ENCODE data around the gene MAP3K14. TPM values are rescaled to one million over a fixed set of nuclear protein-coding genes. Genes with fewer than 3 reads are reported as not detected.

Gene MAP3K14
- total RNA-seq, 1 experiment from 2014 or later: 3.0 TPM

DNA sequence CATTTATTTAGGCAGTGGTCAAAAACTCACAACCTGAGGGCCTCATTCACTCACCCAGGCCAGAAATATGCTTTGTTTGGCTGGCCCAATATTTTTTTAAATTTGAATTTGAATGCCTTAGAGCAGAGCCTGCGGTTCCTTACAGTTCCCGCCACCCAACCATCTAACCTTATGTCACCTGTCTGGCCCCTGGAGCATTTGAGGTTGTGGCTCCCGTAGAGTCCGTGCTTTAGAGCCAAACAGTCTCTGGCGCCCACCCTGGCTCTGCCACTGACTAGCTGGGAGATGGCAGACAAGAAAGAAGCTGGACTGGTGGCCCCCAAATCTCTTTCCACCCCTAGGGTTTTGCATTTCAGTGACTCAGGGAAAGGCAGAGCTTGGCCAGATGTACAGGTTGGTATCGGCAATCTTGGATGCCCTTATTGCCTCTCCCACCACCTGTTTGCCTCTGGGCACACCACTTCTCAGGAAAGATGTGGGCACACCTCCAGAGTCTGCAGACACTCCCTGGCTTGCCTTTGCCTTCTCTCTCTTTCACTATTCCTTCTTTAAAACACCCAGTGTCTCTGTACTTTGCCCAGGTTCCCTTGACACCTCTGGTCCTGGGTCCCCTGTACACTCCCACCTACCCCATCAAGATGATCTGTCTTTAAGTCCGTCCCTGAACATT lies 1.9 kb upstream of the MAP3K14 start:
- H3K27me3 ChIP-seq (replicated peaks; ENCODE audit: insufficient read depth, low read depth, low read length, poor library complexity): no peaks in the 10 kb centered on the region
- no peak for TF ChIP-seq EZH2 (IDR thresholded peaks at IDR 0.05; ENCODE audit: borderline replicate concordance, low read depth, low read length, poor library complexity, severe bottlenecking)
- TF ChIP-seq, protein P1, sequence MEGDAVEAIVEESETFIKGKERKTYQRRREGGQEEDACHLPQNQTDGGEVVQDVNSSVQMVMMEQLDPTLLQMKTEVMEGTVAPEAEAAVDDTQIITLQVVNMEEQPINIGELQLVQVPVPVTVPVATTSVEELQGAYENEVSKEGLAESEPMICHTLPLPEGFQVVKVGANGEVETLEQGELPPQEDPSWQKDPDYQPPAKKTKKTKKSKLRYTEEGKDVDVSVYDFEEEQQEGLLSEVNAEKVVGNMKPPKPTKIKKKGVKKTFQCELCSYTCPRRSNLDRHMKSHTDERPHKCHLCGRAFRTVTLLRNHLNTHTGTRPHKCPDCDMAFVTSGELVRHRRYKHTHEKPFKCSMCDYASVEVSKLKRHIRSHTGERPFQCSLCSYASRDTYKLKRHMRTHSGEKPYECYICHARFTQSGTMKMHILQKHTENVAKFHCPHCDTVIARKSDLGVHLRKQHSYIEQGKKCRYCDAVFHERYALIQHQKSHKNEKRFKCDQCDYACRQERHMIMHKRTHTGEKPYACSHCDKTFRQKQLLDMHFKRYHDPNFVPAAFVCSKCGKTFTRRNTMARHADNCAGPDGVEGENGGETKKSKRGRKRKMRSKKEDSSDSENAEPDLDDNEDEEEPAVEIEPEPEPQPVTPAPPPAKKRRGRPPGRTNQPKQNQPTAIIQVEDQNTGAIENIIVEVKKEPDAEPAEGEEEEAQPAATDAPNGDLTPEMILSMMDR (conservative IDR thresholded peaks at IDR 0.05; ENCODE audit: low read depth, low read length): no peak
- H3K9me3 ChIP-seq (ENCODE audit: low read depth, low read length, poor library complexity, severe bottlenecking): no peaks in the 10 kb centered on the region
- ChIA-PET CTCF (no interaction called here), POLR2A (ENCODE audit: low non-redundant PET) (no interaction called here)
- DNase-seq (ENCODE audit: low spot score): no peak
- intact Hi-C loops (cut with micrococcal nuclease; ENCODE audit: unreplicated experiment): loop anchor here (10.0 kb wide), 1 partner anchor 56 kb away; no protein-coding TSS in a partner anchor
- H3K27ac ChIP-seq (ENCODE audit: low read depth, low read length, poor library complexity, severe bottlenecking): no peak overlapping the region
- no peaks in the 10 kb centered on the region for H3K36me3 ChIP-seq (ENCODE audit: insufficient read depth, low read length, poor library complexity, severe bottlenecking)
- no TSS peak for BruUV-seq (replicated peaks)
- H3K4me1 ChIP-seq (ENCODE audit: insufficient read depth, low read length, poor library complexity, severe bottlenecking): peaks cover 16% of the 10 kb centered on the region
- H3K4me3 ChIP-seq (ENCODE audit: low read depth, low read length, poor library complexity, severe bottlenecking): no peak overlapping the region

DNA sequence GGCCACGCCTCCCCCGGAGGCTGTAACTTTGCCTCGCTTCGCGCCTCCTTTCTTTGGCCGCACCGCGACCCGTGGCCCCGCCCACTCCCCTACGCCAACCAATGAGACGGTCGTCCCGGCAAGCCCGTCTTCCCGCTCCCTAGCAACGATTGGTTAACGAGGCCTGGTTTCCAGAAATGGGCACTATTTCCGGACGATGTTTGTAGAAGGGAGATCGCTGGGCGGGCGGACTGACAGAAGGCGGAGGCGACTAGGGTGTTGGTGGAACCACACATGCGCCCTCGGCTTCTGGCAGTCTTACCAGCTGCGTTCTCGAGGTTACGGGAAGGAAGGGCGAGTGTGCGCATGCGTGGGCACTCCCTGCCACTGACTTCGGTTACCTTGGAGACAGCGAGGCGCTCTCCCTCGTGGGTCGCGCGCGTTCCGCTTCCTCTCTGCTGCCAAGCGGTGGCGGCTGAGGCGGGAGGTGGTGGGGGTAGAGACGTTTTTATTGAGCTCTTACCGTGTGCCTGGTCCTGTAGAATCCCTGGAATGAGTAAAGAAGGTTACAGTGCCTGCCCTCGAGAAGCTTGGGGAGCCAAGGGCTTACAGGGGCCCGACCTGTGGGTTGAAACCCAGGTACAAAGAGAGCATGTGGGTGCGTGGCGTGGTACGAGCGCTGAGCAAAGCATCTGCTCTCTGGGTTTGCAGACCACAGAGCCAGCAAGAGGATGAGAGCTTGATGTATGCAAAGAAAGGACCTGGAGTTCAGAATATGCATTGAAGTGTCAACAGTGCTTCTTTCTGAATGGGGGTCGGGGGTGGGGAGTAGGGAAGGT lies 500 bp upstream of the MAP3K14 start:
- BruUV-seq (replicated peaks): no TSS peak
- peaks cover 16% of the 10 kb centered on the region for H3K4me1 ChIP-seq (ENCODE audit: insufficient read depth, low read length, poor library complexity, severe bottlenecking)
- peak overlapping the region; percentile 80 for H3K27ac ChIP-seq (ENCODE audit: low read depth, low read length, poor library complexity, severe bottlenecking)
- H3K4me3 ChIP-seq (ENCODE audit: low read depth, low read length, poor library complexity, severe bottlenecking): peak overlapping the region; percentile 67
- peak; percentile 98 for DNase-seq (ENCODE audit: low spot score)
- H3K9me3 ChIP-seq (ENCODE audit: low read depth, low read length, poor library complexity, severe bottlenecking): no peaks in the 10 kb centered on the region
- H3K27me3 ChIP-seq (replicated peaks; ENCODE audit: insufficient read depth, low read depth, low read length, poor library complexity): no peaks in the 10 kb centered on the region
- CTCF ChIA-PET: interaction anchor here (0.6 to 1.4 kb wide), 2 partner anchors 24 to 97 kb away, joined by 3 read pairs; no protein-coding TSS in a partner anchor
- no peak for TF ChIP-seq EZH2 (IDR thresholded peaks at IDR 0.05; ENCODE audit: borderline replicate concordance, low read depth, low read length, poor library complexity, severe bottlenecking)
- TF ChIP-seq, protein P1 (conservative IDR thresholded peaks at IDR 0.05; ENCODE audit: low read depth, low read length): no peak
- no peaks in the 10 kb centered on the region for H3K36me3 ChIP-seq (ENCODE audit: insufficient read depth, low read length, poor library complexity, severe bottlenecking)
- POLR2A ChIA-PET (ENCODE audit: low non-redundant PET): no interaction called here
- intact Hi-C loops (cut with micrococcal nuclease; ENCODE audit: unreplicated experiment): loop anchor here (10.0 kb wide), 1 partner anchor 57 kb away; no protein-coding TSS in a partner anchor

DNA sequence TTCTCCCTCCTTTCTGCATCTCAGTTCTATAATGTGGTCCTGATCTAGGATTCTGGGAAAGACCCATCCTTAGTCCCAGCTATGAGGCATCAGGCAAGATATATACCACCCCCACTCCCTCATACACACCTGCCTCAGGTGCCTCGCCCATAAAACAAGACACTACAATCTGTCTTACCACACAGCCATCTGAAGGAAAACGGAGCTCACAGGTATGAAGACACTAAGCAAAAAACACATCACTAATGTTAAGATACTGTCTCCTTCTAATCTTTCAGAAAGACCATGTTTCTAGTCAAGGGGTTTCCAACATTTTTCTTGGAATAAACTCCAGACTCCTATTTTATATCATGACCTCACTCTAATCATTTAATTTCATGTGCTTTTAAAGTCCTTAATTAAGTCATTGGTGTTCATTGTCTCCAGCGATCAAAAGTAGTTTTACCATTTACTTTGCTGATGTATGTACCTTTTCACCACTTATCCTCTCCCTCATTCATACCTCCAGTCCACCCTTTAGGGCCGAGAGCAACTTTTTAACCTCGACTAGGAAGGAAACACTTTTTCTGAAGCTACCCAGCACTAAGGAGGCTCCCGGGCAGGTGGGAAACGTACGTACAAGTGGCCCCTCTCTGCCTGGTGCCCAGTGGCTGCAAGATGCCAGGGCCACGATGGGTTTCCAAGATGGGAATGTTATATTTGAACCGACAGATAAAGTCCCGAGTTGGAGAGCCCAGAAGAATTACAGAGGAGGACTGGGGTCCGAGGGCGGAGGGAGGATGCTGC lies 979 bp downstream of the MAP3K14 start:
- H3K4me1 ChIP-seq (ENCODE audit: insufficient read depth, low read length, poor library complexity, severe bottlenecking): peaks cover 12% of the 10 kb centered on the region
- intact Hi-C loops (cut with micrococcal nuclease; ENCODE audit: unreplicated experiment): loop anchor here (10.0 kb wide), 1 partner anchor 59 kb away; no protein-coding TSS in a partner anchor
- peak overlapping the region; percentile 79 for H3K27ac ChIP-seq (ENCODE audit: low read depth, low read length, poor library complexity, severe bottlenecking)

More for the DNA sequence above, 979 bp downstream of the MAP3K14 start:
- CTCF ChIA-PET: interaction anchor here (1.4 kb wide), 1 partner anchor 22 kb away, joined by 3 read pairs; no protein-coding TSS in a partner anchor
- TSS peak; percentile 54 for BruUV-seq (replicated peaks)
- Histone ChIP-seq H3K27me3 (replicated peaks; ENCODE audit: insufficient read depth, low read depth, low read length, poor library complexity) (no peaks in the 10 kb centered on the region), H3K4me3 (ENCODE audit: low read depth, low read length, poor library complexity, severe bottlenecking) (peak overlapping the region; percentile 67), H3K9me3 (ENCODE audit: low read depth, low read length, poor library complexity, severe bottlenecking) (no peaks in the 10 kb centered on the region), H3K36me3 (ENCODE audit: insufficient read depth, low read length, poor library complexity, severe bottlenecking) (no peaks in the 10 kb centered on the region)
- no peak for DNase-seq (ENCODE audit: low spot score)
- TF ChIP-seq EZH2 (IDR thresholded peaks at IDR 0.05; ENCODE audit: borderline replicate concordance, low read depth, low read length, poor library complexity, severe bottlenecking): no peak
- TF ChIP-seq, protein P1 (conservative IDR thresholded peaks at IDR 0.05; ENCODE audit: low read depth, low read length): no peak
- POLR2A ChIA-PET (ENCODE audit: low non-redundant PET): interaction anchor here (0.6 kb wide), 1 partner anchor 38 kb away, joined by 5 read pairs; no protein-coding TSS in a partner anchor

Data from A673 (cell line).